GM13976 (cell line): Measurements from ENCODE around the gene ASXL1.

Experiments
- DNase-seq: peaks from one replicate; pipeline ENCODE4 v3.0.0; 2012; ENCODE audit warnings: low spot score
- CTCF ChIP-seq: IDR thresholded peaks from 2 replicates; pipeline ENCODE4 v1.5.1; 2012; ENCODE audit warnings: borderline replicate concordance, mild to moderate bottlenecking; ENCODE audit not compliant: insufficient read depth; ENCODE audit errors: extremely low read depth, missing control alignments, control extremely low read depth
- in situ Hi-C: fragments of 300-500 bp; cut with MboI; formaldehyde crosslinking; loops from one replicate; pipeline ENCODE4 v1.12.0; 2022; ENCODE audit warnings: low sequenced_read_pairs, mixed read lengths, inconsistent platforms; ENCODE audit not compliant: unreplicated experiment

ASXL1 gene

GRCh38 chr20:32472581-32473207 is 114.6 kb downstream of the ASXL1 start:
- in situ Hi-C loops: no loop called here
- TF ChIP-seq CTCF: no peak
- no peak for DNase-seq

GRCh38 chr20:32473231-32474008 is 115.3 kb downstream of the ASXL1 start:
- no peak for TF ChIP-seq CTCF
- no peak for DNase-seq
- in situ Hi-C loops: no loop called here

DNA sequence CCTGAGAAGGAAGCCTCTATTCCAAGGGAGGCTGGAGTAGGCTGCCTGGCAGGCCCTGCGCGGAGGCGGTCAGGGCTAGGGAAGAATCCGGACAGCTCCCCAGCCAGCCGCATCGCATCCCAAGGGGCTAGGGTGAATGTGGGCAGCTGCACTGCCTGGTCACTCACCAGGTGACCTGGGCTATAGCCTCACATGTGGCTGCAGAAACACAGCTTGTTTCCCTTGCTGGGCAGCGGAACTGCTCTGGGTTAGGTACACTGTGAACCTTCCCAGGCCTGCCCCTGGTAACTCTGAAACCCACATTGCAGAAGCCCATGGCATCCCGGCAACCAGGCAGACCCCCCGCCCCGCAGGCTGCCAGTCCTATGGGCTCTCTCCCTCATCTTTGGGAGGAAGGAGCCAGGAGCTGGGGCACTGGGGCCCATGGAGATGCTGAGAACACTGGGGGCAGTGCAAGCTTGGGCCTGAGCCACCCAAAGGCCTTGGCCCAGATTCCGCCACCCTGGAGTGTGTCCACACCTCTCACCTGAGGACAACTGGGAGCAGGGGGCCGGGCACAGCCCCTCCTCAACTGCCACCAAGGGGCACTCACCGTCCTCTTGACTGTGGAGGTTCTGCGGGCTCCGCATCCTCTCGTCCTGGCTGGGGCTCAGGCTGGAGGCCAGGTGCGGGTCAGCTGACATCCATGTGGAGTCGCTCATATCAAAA is 116.0 kb downstream of the ASXL1 start:
- in situ Hi-C loops: no loop called here
- no peak for DNase-seq
- no peak for TF ChIP-seq CTCF

GRCh38 chr20:32474717-32474966 is 116.5 kb downstream of the ASXL1 start:
- no peak for TF ChIP-seq CTCF
- in situ Hi-C loops: no loop called here
- DNase-seq: no peak

DNA sequence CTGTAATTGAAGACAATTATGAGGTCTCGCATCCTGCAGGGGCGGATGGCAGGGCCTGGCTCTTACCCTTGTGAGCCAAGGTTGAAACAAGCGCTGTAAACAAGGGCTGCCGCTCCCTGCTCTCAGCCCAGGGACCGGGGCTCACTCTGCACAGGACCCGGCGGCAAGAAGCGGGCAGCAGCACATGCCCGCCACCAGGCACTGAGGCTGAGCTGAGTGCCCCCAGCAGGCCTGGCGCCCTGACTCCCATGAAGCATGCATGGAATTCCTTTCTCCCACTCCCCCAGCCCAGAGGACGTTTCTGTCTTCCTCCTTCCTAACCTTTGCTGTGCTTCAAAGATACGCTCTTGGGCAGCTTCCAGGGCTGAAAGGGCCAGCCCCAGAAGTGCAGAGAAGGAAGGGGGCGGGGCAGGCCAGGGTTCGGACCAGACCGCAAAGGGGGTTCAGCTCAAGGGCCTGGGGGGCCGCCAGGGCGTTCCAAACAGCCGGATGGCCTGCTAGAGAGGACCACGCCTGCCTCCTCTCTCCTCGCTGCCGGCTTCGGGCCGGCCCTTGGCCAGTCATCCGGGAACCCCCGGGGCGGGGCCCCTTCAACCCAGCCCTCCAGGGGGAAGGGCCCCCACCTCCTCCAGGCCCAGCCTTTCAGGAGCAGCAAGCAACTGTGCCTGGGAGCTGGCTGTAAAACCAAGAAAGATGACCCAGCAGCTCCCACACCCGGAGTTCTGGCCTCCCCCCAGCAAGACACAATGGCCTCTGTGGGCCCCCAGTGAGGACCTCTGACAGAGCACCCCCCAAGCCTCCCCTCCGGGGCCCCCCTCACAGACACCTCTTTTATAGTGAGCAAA is 117.1 kb downstream of the ASXL1 start:
- in situ Hi-C loops: no loop called here
- peak; percentile 90 for DNase-seq
- TF ChIP-seq CTCF: no peak

DNA sequence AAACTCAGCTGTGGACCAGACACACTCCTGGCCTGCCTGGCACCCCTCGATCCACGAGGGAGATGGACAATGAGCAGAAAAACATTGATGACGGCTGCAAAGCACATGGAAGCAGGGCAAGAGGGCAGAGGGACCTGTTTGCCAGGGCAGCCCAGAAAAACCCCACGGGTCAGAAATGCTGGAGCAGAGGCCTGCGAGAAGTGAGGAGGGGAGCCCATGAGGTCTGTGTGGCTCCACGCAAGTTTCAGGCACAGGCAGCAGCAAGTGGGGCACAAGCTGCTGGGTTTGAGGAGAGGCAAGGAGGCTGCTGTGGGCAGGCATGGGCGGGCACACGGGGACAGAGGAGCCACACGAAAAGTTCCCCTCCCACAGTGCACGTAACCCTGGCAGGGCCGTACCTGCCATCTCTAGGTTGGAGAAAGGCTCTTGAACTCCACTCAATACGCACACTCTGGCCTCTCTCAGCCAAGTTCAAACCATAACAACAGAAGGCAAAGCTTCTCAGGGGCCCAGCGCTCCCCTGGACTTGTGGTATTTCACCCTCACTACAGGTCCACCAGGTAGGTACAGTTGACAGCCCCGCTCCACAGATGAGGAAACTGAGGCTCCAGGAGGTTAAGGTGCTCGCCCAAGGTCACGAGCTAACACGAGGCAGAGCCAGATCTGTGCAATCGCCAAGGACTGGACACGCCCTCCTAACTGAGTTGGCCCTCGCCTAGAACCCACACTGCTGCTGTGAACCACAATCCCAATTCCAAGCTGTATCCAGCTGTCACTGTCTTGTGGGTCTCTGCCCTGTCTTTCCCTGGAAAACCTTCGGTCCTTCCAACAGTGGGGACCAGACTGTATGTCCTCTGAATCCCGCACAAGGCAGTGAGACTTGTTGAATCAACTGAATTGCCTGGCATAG is 118.8 kb downstream of the ASXL1 start:
- DNase-seq: no peak
- in situ Hi-C loops: no loop called here
- TF ChIP-seq CTCF: no peak
